ENCODE data around the gene ALDH3B1. TPM values are rescaled to one million over a fixed set of nuclear protein-coding genes. Genes with fewer than 3 reads are reported as not detected.

The ALDH3B1 gene
- total and polyA plus RNA-seq, 9 of the 15 experiments (the other 6 are each of a cell fraction or from before 2014, with no cell fraction given), result 0.01 to 0.35 (median 0.07) TPM; not detected in 2

GRCh38 chr11:68037411-68038225 is 27.5 kb downstream of the ALDH3B1 start:
- H3K79me2 ChIP-seq (ENCODE audit: control insufficient read depth, insufficient read depth, low read length), result peaks cover 40% of the 10 kb centered on the region
- WGBS (ENCODE audit: insufficient coverage, low coverage, missing lambda C conversion rate), result 80% methylated on average over 18 of the region's 20 CpGs
- ATAC-seq (no peak), FAIRE-seq (no peak), DNase-seq (ENCODE audit: extremely low read depth in 1 of 4, low spot score in 3 of 4) (no peak)
- no TSS peak for BruUV-seq (replicated peaks)
- H3K9me1 ChIP-seq (ENCODE audit: control insufficient read depth, insufficient read depth, low read length), result no peaks in the 10 kb centered on the region
- no peak overlapping the region for H2AFZ ChIP-seq (ENCODE audit: low read depth, low read length)
- H3K36me3 ChIP-seq (ENCODE audit: control insufficient read depth, insufficient read depth, low read length), result peaks cover 49% of the 10 kb centered on the region; the same call in 2 of the 3 replicates
- H3K9me3 ChIP-seq (replicated peaks; ENCODE audit: control insufficient read depth, insufficient read depth, low read depth, low read length), result no peaks in the 10 kb centered on the region
- ChIA-PET POLR2A (interaction anchor here (0.6 to 1.7 kb wide), 6 partner anchors 9 to 81 kb away, joined by 3 to 8 read pairs (median 4); no protein-coding TSS in a partner anchor), CTCF (ENCODE audit: low intra/inter-chr PET ratio) (no interaction called here)
- H3K9ac ChIP-seq (ENCODE audit: insufficient read depth in 1 of 2, low read depth in 2 of 2, low read length in 2 of 2), result peak overlapping the region; percentile 72 to 90; a peak in 3 of 4 replicates
- intact Hi-C loops (cut with micrococcal nuclease) (no loop called here), in situ Hi-C loops (cut with MboI) (no loop called here)
- peak overlapping the region; percentile 83; the same call in 2 of the 3 replicates for H3K27ac ChIP-seq (ENCODE audit: extremely low read depth, low read depth, low read length)
- H3K27me3 ChIP-seq (ENCODE audit: control insufficient read depth in 2 of 2, insufficient read depth in 2 of 2, low read length in 2 of 2), result no peaks in the 10 kb centered on the region
- peaks cover 36 to 80% of the 10 kb centered on the region in 2 experiments for H3K4me1 ChIP-seq (replicated peaks in 1 of 2; ENCODE audit: control insufficient read depth in 2 of 2, insufficient read depth in 2 of 2, low read length in 2 of 2)
- no peak overlapping the region; the same call in 1 of the 2 replicates for H3K4me2 ChIP-seq (ENCODE audit: insufficient read depth, low read length)
- H4K20me1 ChIP-seq (replicated peaks; ENCODE audit: control insufficient read depth, insufficient read depth, low read length), result no peaks in the 10 kb centered on the region
- no peak overlapping the region for H3K4me3 ChIP-seq
- TF ChIP-seq NFIC (IDR thresholded peaks at IDR 0.05), result 0 out of 2 replicates have a peak, but pooled peaks have one; percentile 13
- TF ChIP-seq, protein P1, sequence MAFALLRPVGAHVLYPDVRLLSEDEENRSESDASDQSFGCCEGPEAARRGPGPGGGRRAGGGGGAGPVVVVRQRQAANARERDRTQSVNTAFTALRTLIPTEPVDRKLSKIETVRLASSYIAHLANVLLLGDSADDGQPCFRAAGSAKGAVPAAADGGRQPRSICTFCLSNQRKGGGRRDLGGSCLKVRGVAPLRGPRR (CRISPR knock-in tag; IDR thresholded peaks at IDR 0.05), result no peak
- TF ChIP-seq, protein P2, sequence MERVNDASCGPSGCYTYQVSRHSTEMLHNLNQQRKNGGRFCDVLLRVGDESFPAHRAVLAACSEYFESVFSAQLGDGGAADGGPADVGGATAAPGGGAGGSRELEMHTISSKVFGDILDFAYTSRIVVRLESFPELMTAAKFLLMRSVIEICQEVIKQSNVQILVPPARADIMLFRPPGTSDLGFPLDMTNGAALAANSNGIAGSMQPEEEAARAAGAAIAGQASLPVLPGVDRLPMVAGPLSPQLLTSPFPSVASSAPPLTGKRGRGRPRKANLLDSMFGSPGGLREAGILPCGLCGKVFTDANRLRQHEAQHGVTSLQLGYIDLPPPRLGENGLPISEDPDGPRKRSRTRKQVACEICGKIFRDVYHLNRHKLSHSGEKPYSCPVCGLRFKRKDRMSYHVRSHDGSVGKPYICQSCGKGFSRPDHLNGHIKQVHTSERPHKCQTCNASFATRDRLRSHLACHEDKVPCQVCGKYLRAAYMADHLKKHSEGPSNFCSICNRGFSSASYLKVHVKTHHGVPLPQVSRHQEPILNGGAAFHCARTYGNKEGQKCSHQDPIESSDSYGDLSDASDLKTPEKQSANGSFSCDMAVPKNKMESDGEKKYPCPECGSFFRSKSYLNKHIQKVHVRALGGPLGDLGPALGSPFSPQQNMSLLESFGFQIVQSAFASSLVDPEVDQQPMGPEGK (CRISPR knock-in tag; IDR thresholded peaks at IDR 0.05; ENCODE audit: borderline replicate concordance), result no peak
- no peak for TF ChIP-seq L3MBTL2 (IDR thresholded peaks at IDR 0.05)
- no peak for TF ChIP-seq ZNF134 (CRISPR knock-in tag; conservative IDR thresholded peaks at IDR 0.05)
- no peak for TF ChIP-seq ZNF778 (CRISPR knock-in tag; IDR thresholded peaks at IDR 0.05)
- no peak for TF ChIP-seq ZBTB1 (CRISPR knock-in tag; IDR thresholded peaks at IDR 0.05; ENCODE audit: borderline replicate concordance, low read depth)
- 0 out of 2 replicates have a peak, but pooled peaks have one; percentile 84 for TF ChIP-seq PTBP1 (IDR thresholded peaks at IDR 0.05; ENCODE audit: low read depth, low read length)
- TF ChIP-seq XRCC3 (IDR thresholded peaks at IDR 0.05), result no peak
- no peak for TF ChIP-seq MTA1 (IDR thresholded peaks at IDR 0.05; ENCODE audit: borderline replicate concordance)
- TF ChIP-seq GABPB2 (CRISPR knock-in tag; conservative IDR thresholded peaks at IDR 0.05), result no peak
- TF ChIP-seq GTF2F1 (IDR thresholded peaks at IDR 0.05; ENCODE audit: low read depth, low read length), result no peak
- TF ChIP-seq ZNF239 (CRISPR knock-in tag; IDR thresholded peaks at IDR 0.05), result peak; percentile 100
- TF ChIP-seq MEF2A (IDR thresholded peaks at IDR 0.05; ENCODE audit: control insufficient read depth, low read depth, low read length), result no peak
- TF ChIP-seq HINFP (tag; conservative IDR thresholded peaks at IDR 0.05; ENCODE audit: low read depth), result no peak
- TF ChIP-seq WHSC1 (IDR thresholded peaks at IDR 0.05; ENCODE audit: low read length), result no peak
- TF ChIP-seq POLR2B (IDR thresholded peaks at IDR 0.05; ENCODE audit: low read depth, partially characterized antibody), result peak; percentile 4
- no peak for TF ChIP-seq ESRRA (IDR thresholded peaks at IDR 0.05; ENCODE audit: borderline replicate concordance, low read depth)
- peak in 1 of 2 experiments; percentile 27; a peak in 1 of 4 replicates for TF ChIP-seq KDM1A (IDR thresholded peaks at IDR 0.05)
- no peak for TF ChIP-seq ZNF184 (CRISPR knock-in tag; IDR thresholded peaks at IDR 0.05)

Measured in K562 (cell line).